CD14-positive monocyte (primary cell): ENCODE results near the gene BLCAP. TPM values are rescaled to one million over a fixed set of nuclear protein-coding genes. Genes with fewer than 3 reads are reported as not detected.
A peak's percentile ranks its signal among the peaks of the same experiment; 100 is the strongest.

Source experiments
- DNase-seq, 3 donors: peaks; one replicate each; pipeline ENCODE4 v3.0.0-alpha.2; 2011 to 2022
- H2AFZ ChIP-seq: 2 replicates; pipeline ENCODE4 v1.6.0; 2012; ENCODE audit warnings: mild to moderate bottlenecking, low read depth, low read length, inconsistent platforms; ENCODE audit not compliant: insufficient read depth, poor library complexity, severe bottlenecking
- H3K27ac ChIP-seq, 2 donors: 1 replicate in 1 of 2; 2 replicates in 1 of 2; pipeline ENCODE4 v1.5.1; 2012 to 2013; ENCODE audit warnings: low read length in 2 of 2, control low read depth in 1 of 2, inconsistent platforms in 1 of 2, low read depth in 1 of 2, mild to moderate bottlenecking in 1 of 2
- H3K27me3 ChIP-seq, 2 donors: one replicate each; pipeline versions ENCODE4 v1.6.0 to v1.6.1; 2011 to 2013; ENCODE audit warnings: low read length in 2 of 2; ENCODE audit not compliant: control insufficient read depth in 2 of 2, insufficient read depth in 2 of 2
- H3K36me3 ChIP-seq, 2 donors: replicated peaks in 1 of 2; 1 replicate in 1 of 2; 2 replicates in 1 of 2; pipeline versions ENCODE4 v1.5.1 to v1.6.1; 2012 to 2013; ENCODE audit warnings: low read length in 2 of 2, control low read depth in 1 of 2, inconsistent platforms in 1 of 2, mild to moderate bottlenecking in 1 of 2; ENCODE audit not compliant: insufficient read depth in 2 of 2, control insufficient read depth in 1 of 2
- H3K4me1 ChIP-seq, 2 donors: 1 replicate in 1 of 2; 2 replicates in 1 of 2; pipeline versions ENCODE4 v1.5.1 to v1.6.1; 2012 to 2013; ENCODE audit warnings: low read length in 2 of 2, control low read depth in 1 of 2, inconsistent platforms in 1 of 2, mild to moderate bottlenecking in 1 of 2, moderate library complexity in 1 of 2; ENCODE audit not compliant: insufficient read depth in 2 of 2, control insufficient read depth in 1 of 2
- H3K4me2 ChIP-seq: replicated peaks from 2 replicates; pipeline ENCODE3; 2012; ENCODE audit warnings: low read length, moderate library complexity, mild to moderate bottlenecking; ENCODE audit not compliant: poor library complexity, severe bottlenecking; ENCODE audit errors: extremely low read depth
- H3K4me3 ChIP-seq, 3 experiments: fragments of 200-600 bp in 1 of 3; sonication (generic) in 1 of 3; replicated peaks in 1 of 3; 1 replicate in 2 of 3; 2 replicates in 1 of 3; pipeline ENCODE4 v1.5.1; 2011 to 2013; ENCODE audit warnings: low read length in 3 of 3, mild to moderate bottlenecking in 3 of 3, control low read depth in 2 of 3, low read depth in 2 of 3, inconsistent platforms in 1 of 3, moderate library complexity in 1 of 3
- H3K79me2 ChIP-seq: 2 replicates; pipeline ENCODE4 v1.6.0; 2012; ENCODE audit warnings: mild to moderate bottlenecking, control low read depth, inconsistent platforms, low read length, moderate library complexity; ENCODE audit not compliant: insufficient read depth
- H3K9ac ChIP-seq: 2 replicates; pipeline ENCODE4 v1.6.0; 2017; ENCODE audit warnings: low read length, mild to moderate bottlenecking; ENCODE audit not compliant: insufficient read depth, poor library complexity, severe bottlenecking
- H3K9me3 ChIP-seq, 2 donors: replicated peaks in 1 of 2; 1 replicate in 1 of 2; 2 replicates in 1 of 2; pipeline versions ENCODE4 v1.5.1 to v1.6.1; 2012 to 2013; ENCODE audit warnings: low read length in 2 of 2, control low read depth in 1 of 2; ENCODE audit not compliant: control insufficient read depth in 1 of 2, insufficient read depth in 1 of 2
- H4K20me1 ChIP-seq: 2 replicates; pipeline ENCODE4 v1.6.0; 2012; ENCODE audit warnings: mild to moderate bottlenecking, low read length, control low read depth, moderate library complexity; ENCODE audit not compliant: insufficient read depth
- H3K27ac Mint-ChIP-seq, 7 donors: one replicate each; pipeline ENCODE4 v1.8.0; 2020; ENCODE audit warnings: mild to moderate bottlenecking in 7 of 7, mixed read lengths in 7 of 7, moderate library complexity in 6 of 7, inconsistent platforms in 2 of 7
- H3K27me3 Mint-ChIP-seq, 3 donors: one replicate each; pipeline ENCODE4 v1.8.0; 2021 to 2022; ENCODE audit warnings: low read depth in 3 of 3, mild to moderate bottlenecking in 3 of 3, mixed read lengths in 3 of 3, moderate library complexity in 3 of 3, inconsistent platforms in 1 of 3
- H3K36me3 Mint-ChIP-seq, 2 donors: one replicate each; pipeline ENCODE4 v1.8.0; 2020; ENCODE audit warnings: mixed read lengths in 2 of 2, inconsistent platforms in 1 of 2, mild to moderate bottlenecking in 1 of 2
- H3K4me1 Mint-ChIP-seq: one replicate; pipeline ENCODE4 v1.8.0; 2020; ENCODE audit warnings: mild to moderate bottlenecking, mixed read lengths
- H3K4me3 Mint-ChIP-seq, 2 donors: one replicate each; pipeline ENCODE4 v1.8.0; 2020; ENCODE audit warnings: mild to moderate bottlenecking in 2 of 2, mixed read lengths in 2 of 2, moderate library complexity in 1 of 2
- H3K9me3 Mint-ChIP-seq, 7 donors: one replicate each; pipeline ENCODE4 v1.8.0; 2020 to 2022; ENCODE audit warnings: mixed read lengths in 7 of 7, mild to moderate bottlenecking in 6 of 7, moderate library complexity in 6 of 7, inconsistent platforms in 2 of 7
- WGBS: methylation state at CpG from one replicate; pipeline ENCODE4 v1.1.5; 2013; ENCODE audit warnings: missing lambda C conversion rate; ENCODE audit not compliant: insufficient coverage; 5-methylcytosine and 5-hydroxymethylcytosine counted together
- intact Hi-C, 2 donors: fragments of 100-400 bp; cut with micrococcal nuclease; formaldehyde crosslinking; loops; one replicate each; pipeline versions ENCODE4 v1.15.0 to v1.15.1; 2023
- polyA plus RNA-seq, 3 donors: library from polyadenylated mRNA; depleted of rRNA in 1 of 3; unstranded in 2 of 3; stranded (reverse) in 1 of 3; fragments of 300-500 nt in 2 of 3; fragments of >200 nt in 1 of 3; fragmentation: Illumina TruSeq in 2 of 3; gene quantifications; 1 replicate in 2 of 3; 2 replicates in 1 of 3; pipeline ENCODE4 v1.2.3, GENCODE V29; 2012 to 2021
- TF ChIP-seq, protein P1 (sequence below): fragments of 200-600 bp; IDR thresholded peaks from one replicate; pipeline ENCODE4 v1.8.0; 2022; ENCODE audit warnings: antibody characterized with exemption, mild to moderate bottlenecking

BLCAP gene
- polyA plus RNA-seq, 3 donors = 45.3 to 54.5 (median 53.3) TPM

DNA sequence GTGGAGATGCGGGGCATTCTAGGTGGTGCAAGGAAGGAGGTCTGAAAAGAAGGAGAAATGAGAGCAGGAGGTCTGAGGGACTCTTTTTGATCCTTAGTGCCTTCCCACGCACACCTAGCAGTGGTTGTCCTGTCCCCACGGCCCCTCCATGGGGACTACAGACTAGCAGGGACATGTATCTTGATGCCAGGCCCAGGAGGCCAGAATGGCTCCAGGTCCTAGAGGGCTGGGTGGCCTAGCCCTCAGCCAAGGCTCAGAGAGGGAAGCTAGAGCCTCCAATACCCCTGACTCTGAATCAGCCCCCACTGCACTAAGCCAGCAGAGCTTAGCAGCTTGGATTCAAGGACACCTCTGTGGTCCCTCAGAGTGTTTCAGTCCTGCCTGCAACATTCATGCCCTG is 16.7 kb upstream of the BLCAP start:
- Mint-ChIP-seq H3K4me1 (no peaks in the 10 kb centered on the region), H3K27me3 (peaks cover 2 to 14% (median 8%) of the 10 kb centered on the region in 3 donors), H3K4me3 (no peak overlapping the region), H3K27ac (no peak overlapping the region), H3K36me3 (no peaks in the 10 kb centered on the region), H3K9me3 (peaks cover 0 to 2% (median 0%) of the 10 kb centered on the region in 7 donors)
- H3K27me3 ChIP-seq = peaks cover 0 to 2% of the 10 kb centered on the region in 2 donors
- no peak overlapping the region for H3K4me3 ChIP-seq
- TF ChIP-seq, protein P1, sequence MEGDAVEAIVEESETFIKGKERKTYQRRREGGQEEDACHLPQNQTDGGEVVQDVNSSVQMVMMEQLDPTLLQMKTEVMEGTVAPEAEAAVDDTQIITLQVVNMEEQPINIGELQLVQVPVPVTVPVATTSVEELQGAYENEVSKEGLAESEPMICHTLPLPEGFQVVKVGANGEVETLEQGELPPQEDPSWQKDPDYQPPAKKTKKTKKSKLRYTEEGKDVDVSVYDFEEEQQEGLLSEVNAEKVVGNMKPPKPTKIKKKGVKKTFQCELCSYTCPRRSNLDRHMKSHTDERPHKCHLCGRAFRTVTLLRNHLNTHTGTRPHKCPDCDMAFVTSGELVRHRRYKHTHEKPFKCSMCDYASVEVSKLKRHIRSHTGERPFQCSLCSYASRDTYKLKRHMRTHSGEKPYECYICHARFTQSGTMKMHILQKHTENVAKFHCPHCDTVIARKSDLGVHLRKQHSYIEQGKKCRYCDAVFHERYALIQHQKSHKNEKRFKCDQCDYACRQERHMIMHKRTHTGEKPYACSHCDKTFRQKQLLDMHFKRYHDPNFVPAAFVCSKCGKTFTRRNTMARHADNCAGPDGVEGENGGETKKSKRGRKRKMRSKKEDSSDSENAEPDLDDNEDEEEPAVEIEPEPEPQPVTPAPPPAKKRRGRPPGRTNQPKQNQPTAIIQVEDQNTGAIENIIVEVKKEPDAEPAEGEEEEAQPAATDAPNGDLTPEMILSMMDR = no peak
- WGBS = 100% methylated on average over 1 of the region's 3 CpGs
- H3K4me2 ChIP-seq = no peak overlapping the region
- H3K9me3 ChIP-seq = no peaks in the 10 kb centered on the region
- H3K9ac ChIP-seq = no peak overlapping the region
- DNase-seq = no peak
- no peaks in the 10 kb centered on the region for H3K79me2 ChIP-seq
- no peaks in the 10 kb centered on the region for H3K36me3 ChIP-seq
- no peaks in the 10 kb centered on the region for H4K20me1 ChIP-seq
- no peaks in the 10 kb centered on the region for H3K4me1 ChIP-seq
- H3K27ac ChIP-seq = no peak overlapping the region
- intact Hi-C loops = no loop called here
- no peak overlapping the region for H2AFZ ChIP-seq

DNA sequence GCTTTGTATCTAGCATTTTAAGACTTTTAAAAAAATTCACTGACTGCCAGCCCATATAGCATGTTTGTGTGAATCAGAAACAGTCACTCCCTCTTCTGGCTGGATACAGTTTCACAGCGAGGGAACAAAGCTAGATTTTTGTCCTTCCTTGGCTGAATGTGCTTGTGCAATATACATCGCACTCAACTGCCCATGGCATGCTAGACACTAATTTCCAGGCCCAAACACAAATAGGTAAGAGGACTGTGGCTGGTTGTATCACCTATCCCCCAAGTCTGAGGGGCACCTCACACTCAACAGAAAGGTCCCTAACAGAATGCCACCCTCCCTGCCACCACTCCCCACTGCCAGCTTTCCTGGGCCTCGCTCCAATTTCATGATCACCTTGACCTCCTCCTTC is 16.2 kb upstream of the BLCAP start:
- intact Hi-C loops = no loop called here
- TF ChIP-seq, protein P1 = peak; percentile 17
- no peaks in the 10 kb centered on the region for H3K4me1 Mint-ChIP-seq
- Histone ChIP-seq H3K9ac (no peak overlapping the region), H3K27me3 (peaks cover 0 to 2% of the 10 kb centered on the region in 2 donors), H2AFZ (no peak overlapping the region), H4K20me1 (no peaks in the 10 kb centered on the region), H3K4me2 (no peak overlapping the region), H3K79me2 (no peaks in the 10 kb centered on the region), H3K9me3 (no peaks in the 10 kb centered on the region), H3K27ac (no peak overlapping the region), H3K4me1 (no peaks in the 10 kb centered on the region), H3K4me3 (no peak overlapping the region), H3K36me3 (no peaks in the 10 kb centered on the region)
- no peaks in the 10 kb centered on the region for H3K36me3 Mint-ChIP-seq
- 20% methylated on average over 1 of the region's 3 CpGs for WGBS
- peak overlapping the region in 1 of 7 donors; percentile 7 for H3K27ac Mint-ChIP-seq
- H3K27me3 Mint-ChIP-seq = peaks cover 2 to 14% (median 8%) of the 10 kb centered on the region in 3 donors
- DNase-seq = no peak
- peaks cover 0 to 2% (median 0%) of the 10 kb centered on the region in 7 donors for H3K9me3 Mint-ChIP-seq
- no peak overlapping the region for H3K4me3 Mint-ChIP-seq
